CD4-positive, alpha-beta T cell treated with Interleukin-15 for 4 hours (primary cell): ENCODE results near the gene PTPN14.

ENCODE experiments used
- DNase-seq: peaks from one replicate; pipeline ENCODE4 v3.0.0-alpha.2; 2020; ENCODE audit warnings: low spot score

The PTPN14 gene

GRCh38 chr1:214331180-214331579, 220.2 kb downstream of the PTPN14 start:
- no peak for DNase-seq

GRCh38 chr1:214330715-214331114, 220.7 kb downstream of the PTPN14 start:
- DNase-seq: no peak

GRCh38 chr1:214330222-214330621, 221.2 kb downstream of the PTPN14 start:
- DNase-seq: no peak

GRCh38 chr1:214329470-214330220, 221.8 kb downstream of the PTPN14 start:
- DNase-seq: no peak

- peak; percentile 82 for DNase-seq
Measured at GRCh38 chr1:214328770-214329469, 222.5 kb downstream of the PTPN14 start.

GRCh38 chr1:214327514-214327913, 223.9 kb downstream of the PTPN14 start:
- DNase-seq: no peak

GRCh38 chr1:214326406-214326805, 225.0 kb downstream of the PTPN14 start:
- DNase-seq: no peak

GRCh38 chr1:214324896-214325800, 226.3 kb downstream of the PTPN14 start:
- no peak for DNase-seq

GRCh38 chr1:214321705-214322453, 229.5 kb downstream of the PTPN14 start:
- no peak for DNase-seq

GRCh38 chr1:214319938-214320337, 231.5 kb downstream of the PTPN14 start:
- no peak for DNase-seq

GRCh38 chr1:214318956-214319736, 232.3 kb downstream of the PTPN14 start:
- DNase-seq: no peak

- no peak for DNase-seq
Measured at GRCh38 chr1:214318356-214318755, 233.0 kb downstream of the PTPN14 start.

- DNase-seq: no peak
Measured at GRCh38 chr1:214317734-214318133, 233.7 kb downstream of the PTPN14 start.

GRCh38 chr1:214317300-214317699, 234.1 kb downstream of the PTPN14 start:
- no peak for DNase-seq

- DNase-seq: no peak
Measured at GRCh38 chr1:214316593-214316992, 234.8 kb downstream of the PTPN14 start.

- no peak for DNase-seq
Measured at GRCh38 chr1:214314178-214314843, 237.1 kb downstream of the PTPN14 start.

- DNase-seq: no peak
Measured at GRCh38 chr1:214312530-214313051, 238.8 kb downstream of the PTPN14 start.

- DNase-seq: peak; percentile 10
Measured at GRCh38 chr1:214310777-214311690, 240.4 kb downstream of the PTPN14 start.

- DNase-seq: no peak
Measured at GRCh38 chr1:214310010-214310409, 241.4 kb downstream of the PTPN14 start.
